ENCODE results near the gene AJUBA.
A peak's percentile ranks its signal among the peaks of the same experiment; 100 is the strongest.
"Not testable (repeated sequence)": the region's sequence is repeated elsewhere in the genome, so short reads cannot be mapped to it uniquely, and the experiment has no call there.

The AJUBA gene

GRCh38 chr14:22973217-22974032, 8.9 kb downstream of the AJUBA start:
- Histone ChIP-seq H3K27me3 (ENCODE audit: control insufficient read depth, insufficient read depth, low read length) (no peaks in the 10 kb centered on the region), H3K27ac (ENCODE audit: low read length) (no peak overlapping the region), H3K4me3 (ENCODE audit: low read length) (no peak overlapping the region), H3K36me3 (ENCODE audit: control insufficient read depth, insufficient read depth, low read length) (peaks cover 23% of the 10 kb centered on the region), H3K9me3 (ENCODE audit: control insufficient read depth, insufficient read depth, low read length) (no peaks in the 10 kb centered on the region), H3K4me1 (ENCODE audit: control insufficient read depth, insufficient read depth, low read length) (peaks cover 5% of the 10 kb centered on the region; the same call in 1 of the 2 replicates)
- no CpG with 5 or more reads among the region's 6 CpGs for WGBS (ENCODE audit: insufficient coverage, insufficient read length)
- DNase-seq (ENCODE audit: low read depth, low spot score): no peak

- no peaks in the 10 kb centered on the region for H3K9me3 ChIP-seq (ENCODE audit: control insufficient read depth, insufficient read depth, low read length)
- DNase-seq (ENCODE audit: low read depth, low spot score): no peak
- no CpG with 5 or more reads among the region's 2 CpGs for WGBS (ENCODE audit: insufficient coverage, insufficient read length)
- H3K27me3 ChIP-seq (ENCODE audit: control insufficient read depth, insufficient read depth, low read length): no peaks in the 10 kb centered on the region
- H3K27ac ChIP-seq (ENCODE audit: low read length): no peak overlapping the region
- no peak overlapping the region for H3K4me3 ChIP-seq (ENCODE audit: low read length)
- H3K36me3 ChIP-seq (ENCODE audit: control insufficient read depth, insufficient read depth, low read length): peaks cover 23% of the 10 kb centered on the region
- H3K4me1 ChIP-seq (ENCODE audit: control insufficient read depth, insufficient read depth, low read length): peaks cover 3% of the 10 kb centered on the region; the same call in 1 of the 2 replicates
These were observed 9.9 kb downstream of the AJUBA start for GRCh38 chr14:22972313-22972930.

- Histone ChIP-seq H3K4me1 (ENCODE audit: control insufficient read depth, insufficient read depth, low read length) (no peaks in the 10 kb centered on the region), H3K27ac (ENCODE audit: low read length) (no peak overlapping the region), H3K4me3 (ENCODE audit: low read length) (no peak overlapping the region), H3K36me3 (ENCODE audit: control insufficient read depth, insufficient read depth, low read length) (peaks cover 23% of the 10 kb centered on the region), H3K27me3 (ENCODE audit: control insufficient read depth, insufficient read depth, low read length) (no peaks in the 10 kb centered on the region), H3K9me3 (ENCODE audit: control insufficient read depth, insufficient read depth, low read length) (no peaks in the 10 kb centered on the region)
- WGBS (ENCODE audit: insufficient coverage, insufficient read length): no CpG with 5 or more reads among the region's 1 CpG
- DNase-seq (ENCODE audit: low read depth, low spot score): no peak
These were observed 11.2 kb downstream of the AJUBA start for GRCh38 chr14:22971152-22971551.

DNA sequence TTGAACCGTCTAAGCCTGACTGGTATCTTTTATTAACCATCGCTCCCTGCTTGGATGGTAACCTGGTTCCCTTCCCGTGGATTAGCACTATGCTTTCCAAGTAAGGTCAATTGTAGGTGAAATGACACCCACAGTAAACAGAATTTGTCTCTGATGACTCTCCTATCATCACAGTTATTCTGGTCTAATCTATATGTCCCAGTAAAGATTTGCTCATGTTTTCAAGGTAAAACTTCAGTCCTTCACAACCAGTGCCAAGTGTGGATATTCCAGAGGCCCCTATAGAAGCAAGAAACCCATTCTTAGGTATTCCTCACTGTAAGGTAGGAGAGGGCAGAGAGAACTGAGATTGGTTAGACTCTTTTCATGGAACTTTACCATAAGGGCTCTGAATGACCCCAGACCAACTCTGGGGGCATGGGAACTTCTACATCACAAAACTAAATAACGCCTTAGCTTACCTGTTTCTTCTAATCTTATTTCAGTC, 15.5 kb downstream of the AJUBA start:
- no CpG with 5 or more reads among the region's 4 CpGs for WGBS (ENCODE audit: insufficient coverage, insufficient read length)
- no peak for DNase-seq (ENCODE audit: low read depth, low spot score)
- H3K4me3 ChIP-seq (ENCODE audit: low read length): no peak overlapping the region
- H3K36me3 ChIP-seq (ENCODE audit: control insufficient read depth, insufficient read depth, low read length): peaks cover 2% of the 10 kb centered on the region; the same call in 1 of the 2 replicates
- no peak overlapping the region for H3K27ac ChIP-seq (ENCODE audit: low read length)
- no peaks in the 10 kb centered on the region for H3K4me1 ChIP-seq (ENCODE audit: control insufficient read depth, insufficient read depth, low read length)
- no peaks in the 10 kb centered on the region for H3K27me3 ChIP-seq (ENCODE audit: control insufficient read depth, insufficient read depth, low read length)
- no peaks in the 10 kb centered on the region for H3K9me3 ChIP-seq (ENCODE audit: control insufficient read depth, insufficient read depth, low read length)

- not testable (repeated sequence) for H3K27me3 ChIP-seq (ENCODE audit: control insufficient read depth, insufficient read depth, low read length); H3K36me3 ChIP-seq (ENCODE audit: control insufficient read depth, insufficient read depth, low read length); H3K27ac ChIP-seq (ENCODE audit: low read length); H3K4me3 ChIP-seq (ENCODE audit: low read length); H3K9me3 ChIP-seq (ENCODE audit: control insufficient read depth, insufficient read depth, low read length); H3K4me1 ChIP-seq (ENCODE audit: control insufficient read depth, insufficient read depth, low read length); DNase-seq (ENCODE audit: low read depth, low spot score)
- 100% methylated on average over 1 of the region's 15 CpGs for WGBS (ENCODE audit: insufficient coverage, insufficient read length)
These were observed 16.2 kb downstream of the AJUBA start for GRCh38 chr14:22965916-22966782.

- Histone ChIP-seq H3K27me3 (ENCODE audit: control insufficient read depth, insufficient read depth, low read length) (no peaks in the 10 kb centered on the region), H3K9me3 (ENCODE audit: control insufficient read depth, insufficient read depth, low read length) (no peaks in the 10 kb centered on the region), H3K4me1 (ENCODE audit: control insufficient read depth, insufficient read depth, low read length) (no peaks in the 10 kb centered on the region), H3K27ac (ENCODE audit: low read length) (no peak overlapping the region), H3K4me3 (ENCODE audit: low read length) (no peak overlapping the region), H3K36me3 (ENCODE audit: control insufficient read depth, insufficient read depth, low read length) (no peaks in the 10 kb centered on the region)
- no CpG with 5 or more reads among the region's 6 CpGs for WGBS (ENCODE audit: insufficient coverage, insufficient read length)
- DNase-seq (ENCODE audit: low read depth, low spot score): no peak
These were observed 20.2 kb downstream of the AJUBA start for GRCh38 chr14:22962061-22962676.

- Histone ChIP-seq H3K9me3 (ENCODE audit: control insufficient read depth, insufficient read depth, low read length) (no peaks in the 10 kb centered on the region), H3K27ac (ENCODE audit: low read length) (no peak overlapping the region), H3K27me3 (ENCODE audit: control insufficient read depth, insufficient read depth, low read length) (no peaks in the 10 kb centered on the region), H3K4me1 (ENCODE audit: control insufficient read depth, insufficient read depth, low read length) (no peaks in the 10 kb centered on the region), H3K4me3 (ENCODE audit: low read length) (peak overlapping the region; percentile 67; the same call in 1 of the 2 replicates), H3K36me3 (ENCODE audit: control insufficient read depth, insufficient read depth, low read length) (no peaks in the 10 kb centered on the region; the same call in 1 of the 2 replicates)
- WGBS (ENCODE audit: insufficient coverage, insufficient read length): no CpG with 5 or more reads among the region's 19 CpGs
- DNase-seq (ENCODE audit: low read depth, low spot score): no peak
These were observed 26.4 kb downstream of the AJUBA start for GRCh38 chr14:22955702-22956569.

- WGBS (ENCODE audit: insufficient coverage, insufficient read length): no CpG with 5 or more reads among the region's 1 CpG
- no peaks in the 10 kb centered on the region for H3K27me3 ChIP-seq (ENCODE audit: control insufficient read depth, insufficient read depth, low read length)
- H3K27ac ChIP-seq (ENCODE audit: low read length): no peak overlapping the region
- no peak overlapping the region for H3K4me3 ChIP-seq (ENCODE audit: low read length)
- no peaks in the 10 kb centered on the region for H3K4me1 ChIP-seq (ENCODE audit: control insufficient read depth, insufficient read depth, low read length)
- H3K36me3 ChIP-seq (ENCODE audit: control insufficient read depth, insufficient read depth, low read length): peaks cover 5% of the 10 kb centered on the region; the same call in 1 of the 2 replicates
- DNase-seq (ENCODE audit: low read depth, low spot score): no peak
- H3K9me3 ChIP-seq (ENCODE audit: control insufficient read depth, insufficient read depth, low read length): no peaks in the 10 kb centered on the region
These were observed 29.9 kb downstream of the AJUBA start for GRCh38 chr14:22952418-22952817.

GRCh38 chr14:22951795-22952194, 30.6 kb downstream of the AJUBA start:
- not testable (repeated sequence) for H3K36me3 ChIP-seq (ENCODE audit: control insufficient read depth, insufficient read depth, low read length); H3K4me1 ChIP-seq (ENCODE audit: control insufficient read depth, insufficient read depth, low read length); H3K27me3 ChIP-seq (ENCODE audit: control insufficient read depth, insufficient read depth, low read length); H3K4me3 ChIP-seq (ENCODE audit: low read length); H3K27ac ChIP-seq (ENCODE audit: low read length); DNase-seq (ENCODE audit: low read depth, low spot score); H3K9me3 ChIP-seq (ENCODE audit: control insufficient read depth, insufficient read depth, low read length)
- WGBS (ENCODE audit: insufficient coverage, insufficient read length): no CpG with 5 or more reads among the region's 8 CpGs

Measured in iPS DF 6.9 (cell line).